ENCODE measurements around the gene MACF1.
A peak's percentile ranks its signal among the peaks of the same experiment; 100 is the strongest.

MACF1 gene

DNA sequence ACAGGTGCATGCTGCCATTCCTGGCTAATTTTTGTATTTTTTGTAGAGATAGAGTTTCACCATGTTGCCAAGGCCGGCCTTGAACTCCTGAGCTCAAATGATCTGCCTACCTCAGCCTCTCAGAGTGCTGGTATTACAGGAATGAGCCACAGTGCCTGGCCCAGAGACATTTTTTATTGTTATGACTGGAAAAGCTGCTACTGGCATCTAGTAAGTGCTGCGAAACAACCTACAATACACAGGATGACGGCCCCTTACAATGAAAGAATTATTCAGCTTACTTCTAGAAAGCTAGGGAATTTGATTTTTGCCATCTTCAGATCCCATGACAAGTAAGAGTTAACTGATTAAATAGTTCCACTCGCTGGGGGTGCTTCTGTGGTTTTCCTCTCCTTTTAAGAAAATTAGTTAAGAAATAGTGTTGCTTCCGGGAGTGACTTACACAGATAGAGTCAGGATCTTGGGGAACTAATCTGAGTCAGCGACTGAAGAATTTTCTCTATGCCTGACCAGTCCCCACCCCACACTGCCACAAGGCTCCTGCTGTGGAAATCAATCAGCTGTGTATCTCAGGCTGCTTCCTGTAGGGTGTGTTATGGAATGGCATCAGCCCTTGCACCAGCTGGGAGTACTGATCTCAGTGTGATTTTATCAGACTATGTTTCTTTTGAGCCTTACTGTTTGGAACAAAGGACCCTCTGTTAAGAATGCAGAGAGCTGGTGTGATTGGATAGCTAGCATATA lies 194.0 kb downstream of the MACF1 start:
- peak; percentile 98 for DNase-seq

DNA sequence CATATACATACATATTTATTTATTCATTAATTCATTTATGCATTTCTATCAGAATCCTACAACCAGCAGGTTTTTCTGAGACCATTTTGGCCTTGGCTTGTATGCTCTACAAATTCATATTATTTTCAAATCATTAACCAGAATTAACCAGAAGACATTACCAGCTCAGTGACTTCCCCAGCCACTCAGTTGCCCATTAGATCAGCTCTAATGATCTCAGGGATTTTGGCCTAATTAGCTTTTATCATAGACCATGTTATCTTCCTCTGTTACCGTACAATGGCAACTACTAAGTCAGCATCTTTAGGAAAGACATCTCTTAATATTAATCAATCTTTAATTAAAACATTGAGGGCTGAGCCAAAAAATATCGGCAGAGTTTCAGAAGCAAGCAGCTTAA lies 196.6 kb downstream of the MACF1 start:
- no peak for DNase-seq

DNA sequence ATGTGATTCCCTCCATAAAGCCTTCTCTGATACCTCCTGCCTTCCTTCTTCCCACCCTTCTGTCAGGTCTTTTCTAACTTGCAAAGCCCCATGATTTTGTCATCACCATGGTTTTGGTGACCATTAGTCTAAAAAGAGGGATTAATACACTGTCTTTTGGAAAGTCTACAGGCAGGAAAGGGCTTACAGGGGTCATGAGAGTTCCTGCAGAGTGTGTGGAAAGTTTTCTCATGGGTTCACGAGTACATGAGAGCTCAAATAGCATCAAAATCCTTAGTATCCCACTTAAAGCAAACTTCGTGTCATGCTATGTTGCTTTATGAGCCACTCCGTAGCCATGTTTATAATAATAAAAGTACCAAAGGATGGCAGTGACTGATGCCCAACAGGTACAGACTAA lies 200.4 kb downstream of the MACF1 start:
- no peak for DNase-seq

DNA sequence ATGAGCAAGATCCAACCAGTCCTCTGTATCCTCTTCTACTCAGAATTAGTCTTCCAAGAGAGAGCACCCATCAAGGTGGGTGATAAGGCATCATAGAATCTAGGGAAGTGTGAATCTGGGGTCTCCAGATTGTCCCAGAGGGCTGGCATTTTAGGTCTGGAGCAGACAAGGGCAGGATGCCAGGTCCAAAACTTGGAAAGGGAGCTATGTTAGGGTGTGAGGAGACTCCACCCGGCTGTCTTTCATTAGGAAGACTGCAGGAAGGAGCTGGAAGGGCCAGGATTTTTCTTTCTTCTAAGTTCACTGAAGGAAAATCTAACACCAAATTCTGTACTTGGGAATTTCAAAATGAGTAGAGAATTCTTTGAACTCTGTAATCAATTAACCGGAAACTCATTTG lies 200.9 kb downstream of the MACF1 start:
- DNase-seq: no peak

DNA sequence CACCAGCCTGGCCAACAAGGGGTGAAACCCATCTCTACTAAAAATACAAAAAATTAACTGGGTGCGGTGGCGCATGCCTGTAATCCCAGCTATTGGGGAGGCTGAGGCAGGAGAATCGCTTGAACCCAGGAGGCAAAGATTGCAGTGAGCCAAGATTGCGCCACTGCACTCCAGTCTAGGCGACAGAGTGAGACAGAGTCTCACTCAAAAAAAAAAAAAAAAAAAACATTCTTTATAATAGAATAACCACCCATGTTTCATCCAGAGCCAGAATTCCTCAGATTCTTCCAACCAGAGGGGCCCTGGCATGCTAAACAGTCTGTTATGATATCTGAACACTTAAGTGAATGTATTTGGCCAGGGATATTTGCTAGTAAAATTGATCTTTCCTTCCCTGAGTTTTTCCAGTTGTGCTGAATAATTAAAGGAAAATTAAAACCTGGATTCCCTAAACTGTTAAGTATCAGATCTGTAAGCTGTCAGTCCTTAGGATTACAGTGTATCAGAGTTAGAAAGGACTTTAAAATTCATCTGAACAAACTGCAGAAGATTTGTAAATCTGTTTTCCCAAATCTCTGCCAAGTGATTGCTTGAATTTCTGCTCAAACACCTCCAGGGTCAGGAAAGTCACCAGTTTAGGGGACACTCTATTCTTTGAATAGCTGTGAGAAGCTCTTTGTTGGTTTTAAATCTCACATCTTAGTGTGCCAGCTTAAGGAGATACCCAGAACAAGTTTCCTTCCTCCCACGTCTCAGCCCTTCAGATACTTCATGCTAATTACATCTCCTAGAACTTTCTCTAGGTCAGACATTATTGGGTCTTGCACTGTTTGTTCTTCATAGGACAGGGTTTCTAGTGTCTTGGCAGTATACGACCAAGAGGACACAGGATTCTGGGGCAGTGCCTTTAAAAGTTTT lies 202.3 kb downstream of the MACF1 start:
- DNase-seq: peak; percentile 87

DNA sequence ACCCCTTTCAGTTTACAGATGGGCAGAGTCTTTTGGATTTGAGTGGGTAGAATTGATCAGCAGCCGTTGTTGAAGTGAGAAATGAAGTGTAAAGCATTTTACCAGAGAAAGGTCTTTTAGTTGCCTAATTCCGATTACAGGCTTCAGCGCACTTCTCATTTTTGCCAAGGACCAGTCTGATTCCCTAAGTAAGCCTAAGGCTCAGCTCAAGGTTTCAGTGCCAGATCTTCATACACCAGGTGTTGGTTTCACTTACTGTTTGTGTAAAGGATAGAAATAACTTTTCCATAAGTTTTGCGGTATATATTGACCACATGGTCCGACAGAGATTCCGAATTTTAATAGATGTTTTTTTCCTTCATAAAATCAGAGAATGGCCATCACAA lies 203.0 kb downstream of the MACF1 start:
- no peak for DNase-seq

DNA sequence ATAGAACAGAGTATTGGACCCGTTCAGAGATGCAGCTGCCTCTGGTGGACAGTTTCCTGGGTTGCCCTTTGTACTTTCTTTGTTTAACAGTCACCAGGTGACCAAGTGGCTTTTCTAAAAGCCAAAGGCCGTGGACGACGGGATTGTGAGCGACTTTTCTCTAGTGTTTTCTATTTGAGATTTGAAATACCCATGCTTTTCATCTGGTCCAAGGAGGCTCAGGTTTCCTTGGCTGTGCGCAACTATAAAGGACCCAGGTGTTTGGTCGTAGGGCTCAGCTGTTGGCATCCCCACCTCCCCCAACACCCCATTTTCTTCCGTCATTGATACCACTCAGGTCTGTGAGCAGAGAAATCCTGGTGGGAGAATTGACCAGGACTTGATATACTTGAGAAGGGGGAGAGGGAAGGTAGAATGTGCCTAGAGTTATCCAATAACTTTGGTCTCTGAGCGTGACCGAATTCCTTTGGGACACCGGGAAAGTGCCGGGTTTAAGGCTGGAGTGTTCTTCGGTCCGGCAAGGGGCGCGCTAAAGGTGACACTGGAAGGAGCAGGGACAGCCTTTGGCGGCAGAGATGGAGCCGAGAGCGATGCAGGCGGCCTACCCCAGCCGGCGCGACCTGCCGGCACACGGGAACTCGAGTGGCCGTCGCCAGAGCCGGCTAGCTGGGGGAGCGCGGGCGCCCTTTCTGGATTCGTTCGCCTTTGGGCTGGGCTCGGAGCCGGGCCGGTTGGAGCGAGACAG lies 203.6 kb downstream of the MACF1 start:
- DNase-seq: no peak

DNA sequence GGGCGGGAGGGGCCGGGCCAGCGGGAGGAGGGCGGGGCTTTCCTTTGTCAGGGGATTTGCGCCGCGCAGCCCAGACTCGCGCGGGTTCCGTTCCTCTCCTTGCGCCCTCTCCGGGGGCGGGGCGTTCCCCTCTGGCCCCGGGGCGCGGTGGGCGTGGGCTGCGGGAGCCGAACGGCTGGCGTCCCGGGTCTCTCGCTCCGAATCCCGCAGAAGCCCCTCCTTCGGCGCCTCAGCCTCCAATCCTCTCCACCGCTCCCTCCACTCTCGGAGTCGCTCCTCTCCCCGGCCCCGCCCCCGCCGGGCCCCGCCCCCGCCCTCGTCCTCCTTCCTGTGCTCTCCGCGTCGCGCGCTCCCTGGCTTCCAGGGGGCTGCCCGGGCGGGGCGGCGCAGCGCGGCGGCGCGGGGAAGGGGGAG lies 204.2 kb downstream of the MACF1 start:
- DNase-seq: peak; percentile 97

DNA sequence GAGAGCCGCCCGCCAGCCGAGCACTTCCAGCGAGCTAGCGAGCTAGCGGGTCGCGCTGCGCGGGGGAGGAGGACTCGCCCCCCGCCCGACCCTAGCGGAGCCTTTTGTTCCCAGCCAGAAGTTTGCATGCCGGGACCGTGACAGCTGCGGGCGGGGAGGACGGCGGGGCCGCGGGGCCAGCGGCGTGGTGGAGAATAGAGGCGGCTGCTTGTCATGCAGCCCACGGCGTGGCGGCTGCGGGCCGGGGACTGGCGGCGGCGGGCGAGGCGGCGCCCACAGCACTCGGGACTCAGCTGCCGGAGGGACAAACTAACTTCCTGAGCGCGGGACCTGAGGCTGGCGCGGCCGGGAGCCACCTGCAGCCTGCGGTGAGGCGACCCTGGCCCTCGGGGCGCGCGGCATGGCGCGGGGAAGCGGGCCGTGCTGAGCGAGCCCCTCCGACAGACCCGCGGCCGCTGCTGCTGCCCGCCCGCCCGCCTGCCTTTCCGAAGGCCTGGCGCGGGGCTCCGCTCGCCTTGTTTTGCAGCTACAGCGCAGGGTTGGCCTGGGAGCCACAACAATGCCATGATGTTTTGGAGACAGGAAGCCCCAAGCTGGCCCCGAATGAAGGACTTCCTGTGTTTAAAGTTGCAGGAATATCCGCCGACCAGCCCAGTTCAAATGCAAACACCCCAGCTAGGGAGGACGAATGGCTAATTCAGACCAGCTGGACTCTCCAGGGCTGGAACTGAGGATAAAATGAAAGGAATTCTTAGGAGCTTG lies 204.7 kb downstream of the MACF1 start:
- peak; percentile 78 for DNase-seq

DNA sequence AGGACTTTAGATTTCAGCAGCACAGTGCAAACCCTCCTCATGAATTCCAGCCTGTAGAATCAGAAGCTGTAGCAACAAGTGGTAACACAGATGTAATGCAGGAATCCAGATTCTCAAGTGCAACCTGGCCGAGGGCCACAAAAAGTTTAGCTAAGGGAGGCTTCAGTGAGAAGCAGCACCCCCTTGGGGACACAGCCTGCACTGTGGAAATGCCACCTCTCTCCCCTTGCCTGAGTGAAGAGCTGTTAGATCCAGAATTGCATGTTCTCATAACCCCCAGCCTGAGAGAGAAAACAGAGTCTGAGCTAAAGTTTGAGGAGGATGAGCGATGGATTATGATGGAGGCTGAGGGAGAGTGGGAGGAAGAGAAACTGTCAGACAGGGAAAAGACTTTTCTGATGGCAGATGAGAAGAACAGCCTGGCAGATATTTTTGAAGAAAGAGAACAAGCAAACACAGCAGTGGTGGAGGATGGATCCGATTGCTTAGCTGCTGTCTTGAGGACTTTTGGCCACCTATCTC lies 206.5 kb downstream of the MACF1 start:
- peak; percentile 95 for DNase-seq

DNA sequence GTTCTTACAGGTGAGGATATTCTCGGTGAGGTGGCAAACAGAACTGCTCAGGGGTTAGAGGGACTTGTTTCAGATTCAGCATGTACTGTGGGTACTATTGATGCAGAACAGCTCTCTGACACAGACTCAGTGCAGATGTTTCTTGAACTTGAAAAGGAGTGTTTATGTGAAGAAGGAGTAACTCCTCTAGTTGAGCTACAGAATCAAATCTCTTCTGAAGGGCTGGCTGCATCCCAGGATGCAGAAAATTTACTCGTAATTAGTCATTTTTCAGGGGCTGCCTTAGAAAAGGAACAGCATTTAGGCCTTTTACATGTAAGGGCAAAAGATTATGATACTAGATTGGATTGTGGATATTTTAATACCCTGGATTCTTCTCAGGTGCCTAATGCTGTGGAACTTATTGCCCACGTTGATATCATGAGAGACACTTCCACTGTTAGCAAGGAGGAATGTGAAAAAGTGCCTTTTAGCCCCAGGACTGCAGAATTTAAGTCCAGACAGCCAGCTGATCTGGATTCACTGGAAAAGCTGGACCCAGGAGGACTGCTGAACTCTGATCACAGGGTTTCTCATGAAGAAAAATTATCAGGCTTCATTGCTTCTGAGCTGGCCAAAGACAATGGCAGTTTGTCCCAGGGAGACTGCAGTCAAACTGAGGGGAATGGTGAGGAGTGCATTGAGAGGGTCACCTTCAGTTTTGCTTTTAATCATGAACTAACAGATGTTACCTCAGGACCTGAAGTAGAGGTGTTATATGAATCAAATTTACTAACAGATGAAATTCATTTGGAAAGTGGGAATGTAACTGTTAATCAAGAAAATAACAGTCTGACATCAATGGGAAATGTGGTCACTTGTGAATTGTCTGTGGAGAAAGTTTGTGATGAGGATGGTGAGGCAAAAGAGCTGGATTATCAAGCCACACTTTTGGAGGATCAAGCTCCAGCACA lies 207.3 kb downstream of the MACF1 start:
- no peak for DNase-seq

DNA sequence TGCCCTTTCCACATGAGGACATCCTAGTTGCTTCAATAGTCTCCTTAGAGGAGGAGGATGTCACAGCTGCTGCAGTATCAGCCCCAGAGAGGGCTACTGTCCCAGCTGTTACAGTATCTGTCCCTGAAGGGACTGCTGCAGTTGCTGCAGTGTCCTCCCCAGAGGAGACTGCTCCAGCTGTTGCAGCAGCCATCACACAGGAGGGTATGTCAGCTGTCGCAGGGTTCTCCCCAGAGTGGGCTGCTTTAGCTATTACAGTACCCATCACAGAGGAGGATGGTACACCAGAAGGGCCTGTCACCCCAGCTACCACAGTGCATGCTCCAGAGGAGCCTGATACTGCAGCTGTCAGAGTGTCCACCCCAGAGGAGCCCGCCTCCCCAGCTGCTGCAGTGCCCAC lies 208.4 kb downstream of the MACF1 start:
- no peak for DNase-seq

DNA sequence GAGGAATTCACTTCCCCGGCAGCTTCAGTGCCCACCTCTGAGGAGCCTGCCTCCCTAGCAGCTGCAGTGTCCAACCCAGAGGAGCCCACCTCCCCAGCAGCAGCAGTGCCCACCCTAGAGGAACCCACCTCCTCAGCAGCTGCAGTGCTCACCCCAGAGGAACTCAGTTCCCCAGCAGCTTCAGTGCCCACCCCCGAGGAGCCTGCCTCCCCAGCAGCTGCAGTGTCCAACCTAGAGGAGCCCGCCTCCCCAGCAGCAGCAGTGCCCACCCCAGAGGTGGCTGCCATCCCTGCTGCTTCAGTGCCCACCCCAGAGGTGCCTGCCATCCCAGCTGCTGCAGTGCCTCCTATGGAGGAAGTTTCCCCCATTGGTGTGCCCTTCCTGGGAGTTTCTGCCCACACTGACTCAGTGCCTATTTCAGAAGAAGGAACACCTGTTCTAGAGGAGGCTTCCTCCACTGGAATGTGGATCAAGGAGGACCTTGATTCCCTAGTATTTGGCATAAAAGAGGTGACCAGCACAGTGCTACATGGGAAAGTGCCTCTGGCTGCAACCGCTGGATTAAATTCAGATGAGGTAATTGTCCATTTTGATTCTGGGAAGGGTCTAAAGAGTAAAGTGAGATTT lies 209.5 kb downstream of the MACF1 start:
- no peak for DNase-seq

DNA sequence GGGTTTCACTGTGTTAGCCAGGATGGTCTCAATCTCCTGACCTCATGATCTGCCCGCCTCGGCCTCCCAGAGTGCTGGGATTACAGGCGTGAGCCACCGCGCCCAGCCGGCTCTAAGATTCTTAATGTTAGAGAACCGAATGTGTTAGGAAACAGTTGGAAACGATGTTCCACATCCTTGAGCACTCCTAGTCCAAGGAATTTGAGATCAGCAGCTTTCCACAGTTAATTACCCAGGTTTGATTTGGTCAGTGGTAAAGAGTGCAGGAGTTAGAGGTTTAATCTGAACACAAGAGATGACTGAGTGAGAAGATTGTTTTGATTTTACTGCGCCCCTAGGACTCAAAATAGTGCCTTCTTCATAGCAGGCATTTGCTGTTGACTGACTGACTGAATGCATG lies 211.1 kb downstream of the MACF1 start:
- DNase-seq: no peak

DNA sequence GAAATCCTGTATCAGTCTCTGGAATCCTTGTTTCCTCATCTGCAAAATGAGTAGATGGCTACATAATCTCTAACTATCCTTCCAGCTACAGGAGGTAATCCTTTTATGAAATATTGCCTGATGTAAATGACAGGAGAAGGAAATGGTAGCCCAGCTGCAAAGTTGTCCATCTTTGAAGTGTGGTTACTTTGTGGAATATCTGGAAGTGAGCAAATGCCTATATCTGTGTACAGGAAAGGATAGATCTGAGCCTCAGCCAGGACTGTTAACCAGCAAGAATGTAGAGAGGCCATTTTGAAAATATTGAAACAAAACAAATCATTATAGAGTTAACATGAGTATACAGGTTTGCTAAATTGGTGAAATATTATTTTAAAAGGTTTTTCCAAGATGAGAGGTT lies 212.1 kb downstream of the MACF1 start:
- no peak for DNase-seq

DNA sequence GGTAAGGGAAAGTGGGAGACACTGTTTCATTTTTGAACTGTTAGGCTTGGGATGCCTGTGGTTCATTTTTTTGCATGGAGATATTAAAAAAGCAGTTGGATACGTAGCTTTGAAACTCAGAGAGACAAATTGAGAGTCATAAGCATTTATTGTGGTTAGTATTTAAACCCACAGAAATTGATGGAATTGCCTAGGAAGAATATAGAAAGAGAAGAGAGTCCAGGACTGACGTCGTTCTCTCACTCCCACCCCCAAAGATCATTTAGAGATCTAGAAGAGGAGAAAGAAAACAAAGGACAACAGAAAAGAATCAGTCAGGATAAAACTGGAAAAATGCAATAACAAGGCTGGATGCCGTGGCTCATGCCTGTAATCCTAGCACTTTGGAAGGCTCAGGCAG lies 213.7 kb downstream of the MACF1 start:
- peak; percentile 88 for DNase-seq

DNA sequence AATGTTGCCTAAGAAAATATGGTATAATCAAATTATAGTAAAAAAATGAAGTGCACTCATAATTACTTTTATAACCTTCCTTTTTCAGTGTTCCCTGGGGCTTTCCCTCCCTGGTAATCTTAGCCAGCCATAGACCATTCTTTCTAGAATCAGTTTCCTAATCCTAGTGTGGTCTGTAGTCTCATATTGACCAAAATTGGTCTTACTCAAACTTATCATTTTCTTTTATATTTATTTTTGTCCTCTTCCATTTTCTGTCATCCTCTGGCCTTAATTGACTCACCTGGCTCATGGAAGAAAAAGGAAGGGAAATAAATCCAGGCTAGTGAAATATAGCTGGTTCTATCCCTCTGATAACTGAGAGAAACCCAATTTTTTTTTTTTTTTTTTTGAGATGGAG lies 216.0 kb downstream of the MACF1 start:
- no peak for DNase-seq

DNA sequence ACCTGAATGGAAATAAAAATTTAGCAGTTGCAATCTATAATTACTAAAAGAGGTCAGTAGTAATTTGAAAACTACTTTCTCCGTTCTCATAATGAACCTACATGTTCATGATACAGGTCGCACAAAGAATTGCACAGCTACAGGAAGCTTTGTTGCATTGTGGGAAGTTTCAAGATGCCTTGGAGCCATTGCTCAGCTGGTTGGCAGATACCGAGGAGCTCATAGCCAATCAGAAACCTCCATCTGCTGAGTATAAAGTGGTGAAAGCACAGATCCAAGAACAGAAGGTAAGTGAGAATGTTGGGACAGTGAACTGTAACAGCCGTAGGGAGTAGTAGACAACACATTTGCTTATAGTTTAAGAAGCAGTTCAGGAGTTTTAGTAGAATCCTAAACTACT lies 218.1 kb downstream of the MACF1 start:
- DNase-seq: no peak

DNA sequence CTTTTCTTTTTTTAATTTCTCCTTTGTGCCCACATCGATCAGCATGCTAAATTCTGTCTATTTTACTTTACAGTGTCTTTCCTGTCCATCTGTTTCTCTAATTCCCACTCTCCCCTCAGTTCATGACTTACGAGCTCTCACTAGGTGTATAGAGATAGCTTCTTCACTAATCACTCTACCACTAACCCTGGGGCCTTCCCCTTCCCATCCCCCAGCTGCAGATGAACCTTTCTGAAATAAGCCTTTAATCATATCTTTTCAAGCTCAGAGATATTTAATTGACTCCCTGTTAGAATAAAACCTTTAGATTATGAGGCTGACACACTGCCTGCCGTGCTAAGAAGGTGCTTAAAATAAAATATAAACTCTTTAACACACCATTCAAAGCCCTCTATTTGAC lies 220.7 kb downstream of the MACF1 start:
- no peak for DNase-seq

DNA sequence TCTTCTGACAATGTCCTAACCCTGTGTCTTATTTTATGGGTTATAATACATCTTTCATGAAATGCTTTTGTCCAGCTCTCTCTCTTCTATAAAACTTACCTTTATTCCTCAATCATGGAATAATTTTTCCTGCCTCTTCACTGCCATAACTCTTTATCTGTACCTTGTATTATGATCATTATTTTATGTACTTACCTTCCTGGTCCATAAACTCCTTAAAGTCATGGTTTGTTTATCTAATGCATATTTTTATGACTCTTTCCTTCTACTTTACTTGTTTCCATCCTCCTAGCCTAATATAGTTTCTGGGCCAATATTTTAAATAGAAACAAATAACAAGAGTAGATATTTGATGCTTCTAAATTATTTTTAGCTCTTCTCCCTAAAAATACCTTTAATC lies 221.1 kb downstream of the MACF1 start:
- DNase-seq: no peak

DNA sequence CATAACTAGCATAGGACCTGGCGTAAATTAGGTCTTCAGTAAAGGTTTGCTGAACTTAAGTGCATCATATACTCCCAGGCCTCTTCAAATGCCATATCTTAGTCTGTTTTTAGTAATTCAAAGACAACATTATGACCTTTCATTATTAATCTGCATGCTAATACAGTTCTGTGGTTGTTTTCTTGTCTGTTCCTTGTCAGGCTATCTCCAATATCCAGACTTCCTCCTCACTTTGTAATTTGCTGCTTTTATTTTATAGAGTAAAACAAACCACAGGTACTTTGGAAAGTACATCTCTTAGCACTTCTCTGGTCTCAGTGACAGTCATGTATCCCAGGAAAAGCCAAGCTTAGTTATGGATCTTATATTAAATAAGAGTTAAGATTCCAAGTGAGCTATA lies 221.9 kb downstream of the MACF1 start:
- no peak for DNase-seq

Data from fibroblast of skin of right biceps (primary cell).